NCI-H2171 treated with DMSO at 0.1 percent for 48 hours (cell line): Measurements from ENCODE around the gene TULP4.

Experiments
- DNase-seq: peaks from one replicate; lab custom pipeline; 2025; lab: John Stamatoyannopoulos, UW

The TULP4 gene

GRCh38 chr6:158358450-158359077 is 46.3 kb downstream of the TULP4 start:
- DNase-seq = no peak

- DNase-seq = no peak
These were observed 48.8 kb downstream of the TULP4 start for GRCh38 chr6:158361068-158361467.

- no peak for DNase-seq
These were observed 49.9 kb downstream of the TULP4 start for GRCh38 chr6:158361961-158362669.

- DNase-seq = no peak
These were observed 54.1 kb downstream of the TULP4 start for GRCh38 chr6:158366363-158366762.

GRCh38 chr6:158367816-158368215 is 55.6 kb downstream of the TULP4 start:
- no peak for DNase-seq

GRCh38 chr6:158369241-158369640 is 57.0 kb downstream of the TULP4 start:
- DNase-seq = no peak

GRCh38 chr6:158370805-158371204 is 58.5 kb downstream of the TULP4 start:
- no peak for DNase-seq

- DNase-seq = no peak
These were observed 59.0 kb downstream of the TULP4 start for GRCh38 chr6:158371261-158371660.

GRCh38 chr6:158372574-158372973 is 60.3 kb downstream of the TULP4 start:
- no peak for DNase-seq

GRCh38 chr6:158373214-158373613 is 60.9 kb downstream of the TULP4 start:
- DNase-seq = no peak

GRCh38 chr6:158374020-158374419 is 61.8 kb downstream of the TULP4 start:
- no peak for DNase-seq

- peak; percentile 78 for DNase-seq
These were observed 64.4 kb downstream of the TULP4 start for GRCh38 chr6:158376631-158377081.

GRCh38 chr6:158377860-158378259 is 65.6 kb downstream of the TULP4 start:
- no peak for DNase-seq

- DNase-seq = no peak
These were observed 67.1 kb downstream of the TULP4 start for GRCh38 chr6:158379336-158379735.

GRCh38 chr6:158381214-158381613 is 68.9 kb downstream of the TULP4 start:
- DNase-seq = no peak

- no peak for DNase-seq
These were observed 70.2 kb downstream of the TULP4 start for GRCh38 chr6:158382491-158382890.

GRCh38 chr6:158383057-158383456 is 70.8 kb downstream of the TULP4 start:
- no peak for DNase-seq

- DNase-seq = no peak
These were observed 71.3 kb downstream of the TULP4 start for GRCh38 chr6:158383542-158383941.

- DNase-seq = no peak
These were observed 72.4 kb downstream of the TULP4 start for GRCh38 chr6:158384671-158385110.

GRCh38 chr6:158387036-158387435 is 74.8 kb downstream of the TULP4 start:
- DNase-seq = peak; percentile 6

GRCh38 chr6:158387578-158387977 is 75.3 kb downstream of the TULP4 start:
- DNase-seq = peak; percentile 13

GRCh38 chr6:158388727-158389126 is 76.5 kb downstream of the TULP4 start:
- DNase-seq = no peak

GRCh38 chr6:158389193-158389919 is 77.1 kb downstream of the TULP4 start:
- DNase-seq = no peak
